Neuronal stem cell (in vitro differentiated cells): ENCODE data around the gene FHIT.

Experiments used
- DNase-seq: peaks from one replicate; pipeline ENCODE4 v3.0.0-alpha.2; 2013; ENCODE audit warnings: low spot score
- H2AFZ ChIP-seq: one replicate; pipeline ENCODE4 v1.6.1; 2013; ENCODE audit warnings: mild to moderate bottlenecking, low read length, inconsistent platforms
- H2AK5ac ChIP-seq: 2 replicates; pipeline ENCODE4 v1.6.1; 2013; ENCODE audit warnings: low read depth, mild to moderate bottlenecking, inconsistent platforms, low read length, moderate library complexity, mixed read lengths
- H2BK120ac ChIP-seq: 2 replicates; pipeline ENCODE4 v1.6.1; 2013; ENCODE audit warnings: low read depth, mild to moderate bottlenecking, inconsistent platforms, low read length, moderate library complexity, mixed read lengths
- H2BK12ac ChIP-seq: one replicate; pipeline ENCODE4 v1.6.1; 2013; ENCODE audit warnings: low read length, inconsistent platforms
- H2BK15ac ChIP-seq: 2 replicates; pipeline ENCODE4 v1.6.1; 2013; ENCODE audit warnings: mild to moderate bottlenecking, low read length, inconsistent platforms, mixed read lengths
- H2BK5ac ChIP-seq: one replicate; pipeline ENCODE4 v1.6.1; 2013; ENCODE audit warnings: inconsistent platforms, mild to moderate bottlenecking, low read length, moderate library complexity
- H3K14ac ChIP-seq: one replicate; pipeline ENCODE4 v1.6.1; 2013; ENCODE audit warnings: low read length, inconsistent platforms
- H3K18ac ChIP-seq: 2 replicates; pipeline ENCODE4 v1.6.1; 2013; ENCODE audit warnings: low read length, inconsistent platforms
- H3K23ac ChIP-seq: 2 replicates; pipeline ENCODE4 v1.6.1; 2013; ENCODE audit warnings: low read depth, mild to moderate bottlenecking, mixed read lengths, low read length, inconsistent platforms; ENCODE audit not compliant: poor library complexity
- H3K27ac ChIP-seq: replicated peaks from 3 replicates; pipeline ENCODE4 v1.5.1; 2013; ENCODE audit warnings: low read length, inconsistent platforms
- H3K27me3 ChIP-seq, 3 experiments: 2 replicates each; pipeline ENCODE4 v1.6.1; 2013; ENCODE audit warnings: low read length in 3 of 3, mild to moderate bottlenecking in 2 of 3, inconsistent platforms in 1 of 3, low read depth in 1 of 3, mixed read lengths in 1 of 3, moderate library complexity in 1 of 3; ENCODE audit not compliant: control insufficient read depth in 3 of 3, insufficient read depth in 3 of 3
- H3K36me3 ChIP-seq, 2 donors: replicated peaks in 1 of 2; 2 replicates each; pipeline ENCODE4 v1.6.1; 2013; ENCODE audit warnings: low read length in 2 of 2; ENCODE audit not compliant: control insufficient read depth in 2 of 2, insufficient read depth in 2 of 2
- H3K4ac ChIP-seq: 2 replicates; pipeline ENCODE4 v1.6.1; 2013; ENCODE audit warnings: inconsistent platforms, mild to moderate bottlenecking, low read length, moderate library complexity
- H3K4me1 ChIP-seq, 2 donors: 1 replicate in 1 of 2; 2 replicates in 1 of 2; pipeline ENCODE4 v1.6.1; 2013; ENCODE audit warnings: low read length in 2 of 2, low read depth in 1 of 2; ENCODE audit not compliant: control insufficient read depth in 2 of 2, insufficient read depth in 1 of 2
- H3K4me2 ChIP-seq: one replicate; pipeline ENCODE4 v1.6.1; 2013; ENCODE audit warnings: mild to moderate bottlenecking, low read length, inconsistent platforms; ENCODE audit not compliant: insufficient read depth, poor library complexity, severe bottlenecking
- H3K4me3 ChIP-seq, 2 donors: 2 replicates each; pipeline ENCODE4 v1.5.1; 2013; ENCODE audit warnings: low read length in 2 of 2, mild to moderate bottlenecking in 2 of 2, inconsistent platforms in 1 of 2, moderate library complexity in 1 of 2
- H3K79me1 ChIP-seq: one replicate; pipeline ENCODE4 v1.6.1; 2013; ENCODE audit warnings: low read depth, mild to moderate bottlenecking, inconsistent platforms, low read length, moderate library complexity
- H3K9ac ChIP-seq: one replicate; pipeline ENCODE4 v1.6.1; 2013; ENCODE audit warnings: mild to moderate bottlenecking, low read depth, low read length, inconsistent platforms; ENCODE audit not compliant: poor library complexity
- H3K9me3 ChIP-seq, 2 donors: replicated peaks in 1 of 2; 2 replicates each; pipeline versions ENCODE3 to v1.6.1; 2013; ENCODE audit warnings: low read length in 2 of 2, mild to moderate bottlenecking in 2 of 2, inconsistent platforms in 1 of 2, low read depth in 1 of 2, mixed read lengths in 1 of 2, moderate library complexity in 1 of 2; ENCODE audit not compliant: control insufficient read depth in 2 of 2, insufficient read depth in 1 of 2
- H4K8ac ChIP-seq: one replicate; pipeline ENCODE4 v1.6.1; 2013; ENCODE audit warnings: low read depth, mild to moderate bottlenecking, inconsistent platforms, low read length, moderate library complexity
- H4K91ac ChIP-seq: one replicate; pipeline ENCODE4 v1.6.1; 2013; ENCODE audit warnings: low read length, low read depth, mild to moderate bottlenecking, inconsistent platforms; ENCODE audit not compliant: poor library complexity
- WGBS, 2 donors: extraction: QIAGEN DNeasy Blood & Tissue Kit; methylation state at CpG; one replicate each; pipeline ENCODE4 v1.1.7; 2013; ENCODE audit warnings: missing lambda C conversion rate in 2 of 2, mixed read lengths in 1 of 2; ENCODE audit not compliant: insufficient read length in 2 of 2, insufficient replicate concordance in 1 of 2; ENCODE audit errors: extremely low coverage in 2 of 2; 5-methylcytosine and 5-hydroxymethylcytosine counted together

The FHIT gene

DNA sequence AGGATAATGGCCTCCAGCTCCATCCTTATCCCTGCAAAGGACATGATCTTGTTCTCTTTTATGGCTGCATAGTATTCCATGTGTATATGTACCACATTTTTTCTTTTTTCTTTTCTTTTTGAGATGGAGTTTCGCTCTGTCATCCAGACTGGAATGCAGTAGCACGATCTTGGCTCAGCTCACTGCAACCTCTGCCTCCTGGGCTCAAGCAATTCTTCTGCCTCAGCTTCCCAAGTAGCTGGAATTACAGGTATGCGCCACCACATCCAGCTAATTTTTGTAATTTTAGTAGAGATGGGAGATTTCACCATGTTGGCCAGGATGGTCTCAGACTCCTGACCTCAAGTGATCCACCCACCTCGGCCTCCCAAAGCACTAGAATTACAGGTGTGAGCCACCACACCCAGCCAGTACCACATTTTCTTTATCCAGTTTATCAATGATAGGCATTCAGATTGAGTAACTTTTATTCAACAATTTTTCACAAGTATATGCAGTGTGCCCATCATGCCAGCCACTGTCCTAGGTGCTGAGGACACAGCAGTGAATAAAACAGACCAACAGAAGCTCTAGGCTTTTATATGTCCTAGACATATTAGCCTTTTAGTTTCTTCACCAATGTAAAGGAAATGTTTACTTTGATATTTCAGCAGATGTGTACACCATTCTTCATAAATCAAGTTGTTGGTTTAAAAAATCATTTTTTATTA, 815.2 kb downstream of the FHIT start:
- WGBS, 2 donors, result no CpG with 5 or more reads among the region's 4 CpGs
- Histone ChIP-seq H3K14ac (no peak overlapping the region), H3K36me3 (no peaks in the 10 kb centered on the region), H2BK5ac (no peak overlapping the region), H3K18ac (no peak overlapping the region), H4K8ac (no peak overlapping the region), H3K4me3 (no peak overlapping the region), H3K27me3 (no peaks in the 10 kb centered on the region), H3K9ac (no peak overlapping the region), H3K4ac (no peak overlapping the region), H3K4me2 (no peak overlapping the region), H3K23ac (no peak overlapping the region), H2BK12ac (no peak overlapping the region), H2AK5ac (no peak overlapping the region), H4K91ac (no peak overlapping the region), H3K4me1 (no peaks in the 10 kb centered on the region), H3K9me3 (no peaks in the 10 kb centered on the region), H3K79me1 (no peaks in the 10 kb centered on the region), H2BK15ac (no peak overlapping the region), H3K27ac (no peak overlapping the region), H2BK120ac (no peak overlapping the region), H2AFZ (no peak overlapping the region)
- DNase-seq, result no peak

GRCh38 chr3:60434950-60435349, 816.3 kb downstream of the FHIT start:
- Histone ChIP-seq H3K4me1 (no peaks in the 10 kb centered on the region), H2AK5ac (no peak overlapping the region), H3K9ac (no peak overlapping the region), H2BK5ac (no peak overlapping the region), H3K9me3 (no peaks in the 10 kb centered on the region), H3K27me3 (no peaks in the 10 kb centered on the region), H3K36me3 (no peaks in the 10 kb centered on the region), H3K14ac (no peak overlapping the region), H3K23ac (no peak overlapping the region), H3K4ac (no peak overlapping the region), H2AFZ (peak overlapping the region; percentile 62), H2BK15ac (no peak overlapping the region), H4K8ac (no peak overlapping the region), H3K4me3 (no peak overlapping the region), H2BK120ac (no peak overlapping the region), H3K18ac (no peak overlapping the region), H4K91ac (no peak overlapping the region), H3K4me2 (no peak overlapping the region), H3K79me1 (no peaks in the 10 kb centered on the region), H3K27ac (no peak overlapping the region), H2BK12ac (no peak overlapping the region)
- DNase-seq, result no peak

DNA sequence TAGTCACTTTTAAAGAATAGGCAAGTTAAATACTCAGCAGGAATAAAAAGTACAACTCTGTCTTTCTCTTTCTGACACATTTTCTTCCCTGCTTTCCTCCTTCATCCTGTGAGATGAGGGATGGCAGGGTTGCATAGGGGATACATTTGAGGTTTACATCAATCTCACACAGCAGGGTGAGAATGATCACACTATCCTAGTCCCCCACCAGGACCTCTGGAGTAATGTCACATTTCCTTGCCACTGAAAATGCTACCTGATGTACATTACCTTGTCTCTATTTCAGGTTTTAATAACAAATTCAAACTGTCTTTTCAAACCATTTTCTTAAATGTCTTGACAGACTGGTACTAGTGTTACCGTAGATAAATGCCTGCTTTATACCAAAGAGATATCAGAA, 816.9 kb downstream of the FHIT start:
- Histone ChIP-seq H3K4ac (no peak overlapping the region), H3K4me2 (no peak overlapping the region), H2AFZ (no peak overlapping the region), H3K14ac (no peak overlapping the region), H2AK5ac (no peak overlapping the region), H3K9me3 (no peaks in the 10 kb centered on the region), H3K36me3 (no peaks in the 10 kb centered on the region), H3K27ac (no peak overlapping the region), H3K23ac (no peak overlapping the region), H4K8ac (no peak overlapping the region), H3K9ac (no peak overlapping the region), H3K4me3 (no peak overlapping the region), H3K4me1 (no peaks in the 10 kb centered on the region), H2BK120ac (no peak overlapping the region), H3K79me1 (no peaks in the 10 kb centered on the region), H2BK15ac (no peak overlapping the region), H4K91ac (no peak overlapping the region), H2BK12ac (no peak overlapping the region), H2BK5ac (no peak overlapping the region), H3K27me3 (no peaks in the 10 kb centered on the region), H3K18ac (no peak overlapping the region)
- DNase-seq, result no peak
- no CpG with 5 or more reads among the region's 1 CpG for WGBS, 2 donors

DNA sequence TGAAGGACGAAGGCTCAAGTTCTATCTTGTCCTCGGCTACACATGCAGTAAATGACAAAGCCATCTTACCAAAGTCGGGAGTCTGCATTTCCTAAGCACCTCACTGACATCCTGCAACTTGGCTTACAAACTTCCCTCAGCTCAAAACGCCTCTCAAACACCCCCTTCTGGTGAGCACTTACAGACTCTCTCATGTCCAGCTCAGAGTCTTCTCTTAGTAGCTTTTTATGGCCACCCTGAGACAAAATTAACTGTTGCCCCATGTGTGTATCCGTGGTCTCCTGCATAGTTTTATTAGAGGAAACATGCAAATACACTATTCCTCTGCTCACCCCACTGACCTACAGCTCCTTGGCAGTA, 819.7 kb downstream of the FHIT start:
- no peak for DNase-seq
- Histone ChIP-seq H3K23ac (no peak overlapping the region), H3K4me1 (no peaks in the 10 kb centered on the region), H3K79me1 (no peaks in the 10 kb centered on the region), H3K9me3 (no peaks in the 10 kb centered on the region), H3K27me3 (no peaks in the 10 kb centered on the region), H2BK15ac (no peak overlapping the region), H3K4me3 (no peak overlapping the region), H3K14ac (no peak overlapping the region), H2BK12ac (no peak overlapping the region), H2AK5ac (no peak overlapping the region), H3K4ac (no peak overlapping the region), H2BK5ac (no peak overlapping the region), H3K4me2 (no peak overlapping the region), H4K8ac (no peak overlapping the region), H3K27ac (no peak overlapping the region), H3K18ac (no peak overlapping the region), H3K9ac (no peak overlapping the region), H4K91ac (no peak overlapping the region), H3K36me3 (no peaks in the 10 kb centered on the region), H2BK120ac (no peak overlapping the region), H2AFZ (no peak overlapping the region)
- no CpG with 5 or more reads among the region's 5 CpGs for WGBS, 2 donors
